LNCAP (cell line): ENCODE results near the gene STT3B.

Source experiments
- TF ChIP-seq, protein P1 (sequence below): fragments of 450-650 bp; IDR thresholded peaks from 2 replicates; pipeline ENCODE4 v1.5.1; 2017; ENCODE audit warnings: mild to moderate bottlenecking

STT3B gene

DNA sequence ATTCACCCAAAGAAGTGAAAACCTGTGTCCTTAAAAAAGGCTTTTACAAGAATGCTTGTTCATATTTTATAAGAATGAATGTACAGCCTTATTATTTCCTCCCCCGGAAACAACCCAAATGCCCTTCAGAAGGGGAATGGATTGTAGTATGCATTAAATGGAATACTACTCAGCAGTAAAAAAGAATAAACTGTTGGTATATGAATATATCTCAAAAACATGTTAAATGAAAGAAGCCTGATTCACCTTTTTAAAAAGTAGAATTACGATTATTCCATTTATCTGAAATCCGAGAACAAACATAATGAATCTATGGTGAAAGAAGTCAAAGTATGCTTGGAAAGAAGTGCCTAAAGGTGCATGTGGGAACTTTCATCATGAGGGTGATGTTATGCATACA, 20.5 kb downstream of the STT3B start:
- TF ChIP-seq, protein P1, sequence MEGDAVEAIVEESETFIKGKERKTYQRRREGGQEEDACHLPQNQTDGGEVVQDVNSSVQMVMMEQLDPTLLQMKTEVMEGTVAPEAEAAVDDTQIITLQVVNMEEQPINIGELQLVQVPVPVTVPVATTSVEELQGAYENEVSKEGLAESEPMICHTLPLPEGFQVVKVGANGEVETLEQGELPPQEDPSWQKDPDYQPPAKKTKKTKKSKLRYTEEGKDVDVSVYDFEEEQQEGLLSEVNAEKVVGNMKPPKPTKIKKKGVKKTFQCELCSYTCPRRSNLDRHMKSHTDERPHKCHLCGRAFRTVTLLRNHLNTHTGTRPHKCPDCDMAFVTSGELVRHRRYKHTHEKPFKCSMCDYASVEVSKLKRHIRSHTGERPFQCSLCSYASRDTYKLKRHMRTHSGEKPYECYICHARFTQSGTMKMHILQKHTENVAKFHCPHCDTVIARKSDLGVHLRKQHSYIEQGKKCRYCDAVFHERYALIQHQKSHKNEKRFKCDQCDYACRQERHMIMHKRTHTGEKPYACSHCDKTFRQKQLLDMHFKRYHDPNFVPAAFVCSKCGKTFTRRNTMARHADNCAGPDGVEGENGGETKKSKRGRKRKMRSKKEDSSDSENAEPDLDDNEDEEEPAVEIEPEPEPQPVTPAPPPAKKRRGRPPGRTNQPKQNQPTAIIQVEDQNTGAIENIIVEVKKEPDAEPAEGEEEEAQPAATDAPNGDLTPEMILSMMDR = no peak

DNA sequence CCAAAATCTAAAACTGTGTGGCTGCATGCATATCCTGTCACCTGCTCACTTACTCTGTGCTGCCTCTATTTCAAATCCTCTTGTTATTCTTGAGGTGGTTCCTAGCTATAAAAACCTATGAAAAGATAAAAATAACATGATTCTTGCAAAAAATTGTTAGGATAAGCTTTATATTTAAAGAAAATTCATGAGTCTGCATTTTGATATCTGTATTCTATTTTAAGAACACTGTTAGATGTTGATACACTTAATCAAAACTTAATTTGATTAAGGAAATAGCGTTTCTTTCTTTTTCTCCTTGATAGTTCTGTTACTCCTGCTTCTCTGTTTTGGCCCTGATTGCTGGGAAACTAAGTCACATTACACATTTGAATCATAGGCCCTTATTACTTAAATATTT, 22.5 kb downstream of the STT3B start:
- TF ChIP-seq, protein P1 = no peak

DNA sequence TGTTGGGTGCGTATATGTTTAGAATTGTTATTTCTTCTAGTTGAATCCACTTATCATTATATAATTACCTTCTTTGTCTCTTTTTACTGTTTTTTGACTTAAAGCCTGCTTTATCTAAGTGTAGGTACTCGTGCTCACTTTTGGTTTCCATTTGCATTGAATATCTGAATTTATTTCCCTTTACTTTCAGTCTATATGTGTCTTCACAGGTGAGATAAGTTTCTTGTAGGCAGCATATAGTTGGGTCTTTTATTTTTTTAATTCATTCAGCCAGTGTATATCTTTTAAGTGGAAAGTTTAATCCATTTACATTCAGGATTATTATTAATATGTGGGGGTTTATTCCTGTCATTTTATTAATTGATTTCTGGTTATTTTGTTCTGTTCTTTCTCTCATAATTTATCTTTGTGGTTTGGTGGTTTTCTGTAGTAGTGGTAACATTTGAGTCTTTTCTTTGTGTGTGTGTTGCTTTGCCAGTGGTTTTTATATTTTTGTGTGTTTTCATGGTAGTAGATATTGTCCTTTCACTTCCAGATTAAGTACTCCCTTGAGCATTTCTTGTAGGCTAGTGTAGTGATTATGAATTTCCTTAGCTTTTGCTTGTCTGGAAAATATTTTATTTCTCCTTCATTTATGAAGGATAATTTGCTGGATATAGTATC, 27.3 kb downstream of the STT3B start:
- TF ChIP-seq, protein P1 = no peak

DNA sequence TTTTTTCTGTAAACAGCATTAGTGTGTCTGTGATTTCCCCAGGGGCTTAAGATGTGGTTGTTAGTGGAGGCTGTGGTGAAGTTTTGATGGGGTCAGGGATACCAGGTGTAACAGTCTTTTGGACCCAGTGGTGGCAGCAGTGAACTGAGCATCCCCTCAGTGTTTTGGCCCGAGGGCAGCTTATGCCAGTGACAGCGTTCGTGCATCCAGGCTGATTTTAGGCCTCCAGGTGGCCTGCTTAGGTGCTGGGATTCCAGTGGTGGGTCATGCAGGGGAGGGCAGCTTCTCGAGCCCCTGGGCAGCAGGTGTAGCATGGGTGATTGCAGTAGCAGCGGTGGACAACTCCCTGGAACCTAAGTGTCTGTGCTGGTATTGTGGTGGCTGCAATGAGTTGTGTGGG, 29.2 kb downstream of the STT3B start:
- TF ChIP-seq, protein P1 = no peak

DNA sequence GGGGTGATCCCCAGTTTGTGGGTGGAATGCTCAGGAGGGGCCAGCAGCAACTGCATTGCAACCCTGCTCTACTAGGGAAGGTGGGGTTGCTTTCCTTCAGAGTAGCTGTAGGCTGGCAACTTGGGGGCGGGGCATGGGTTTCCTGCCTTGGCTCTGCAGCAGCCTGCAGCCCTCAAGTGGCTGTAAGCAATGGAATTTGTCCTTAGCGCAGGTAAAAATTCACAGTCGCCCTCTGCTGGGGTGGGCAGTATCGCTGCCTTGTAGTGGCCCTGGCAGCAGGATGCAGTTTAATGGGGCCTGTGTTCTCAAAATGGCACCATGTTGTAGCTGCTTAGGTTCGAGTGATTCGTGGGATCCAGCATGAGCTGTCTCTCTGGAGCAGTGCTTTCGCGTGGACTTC, 29.8 kb downstream of the STT3B start:
- TF ChIP-seq, protein P1 = no peak; the same call in 1 of the 2 replicates

DNA sequence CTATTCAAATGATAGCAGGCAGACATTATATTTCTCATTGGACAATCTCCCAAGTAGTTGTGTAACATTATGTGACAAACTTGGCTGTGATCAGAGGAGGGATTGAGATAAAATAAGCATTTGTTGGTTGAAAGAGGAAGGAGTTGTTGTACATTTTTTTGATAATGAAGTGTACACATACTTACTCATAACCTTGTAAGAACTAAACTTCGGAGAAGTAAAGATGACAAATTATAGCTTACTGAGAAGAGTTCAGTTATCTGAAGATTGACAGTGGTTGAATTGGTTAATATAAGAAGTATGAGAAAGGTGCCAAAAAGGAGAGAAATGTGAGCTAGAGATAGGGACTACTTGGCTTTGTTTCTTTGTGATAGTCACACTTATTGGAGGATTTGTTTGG, 32.6 kb downstream of the STT3B start:
- TF ChIP-seq, protein P1 = no peak

DNA sequence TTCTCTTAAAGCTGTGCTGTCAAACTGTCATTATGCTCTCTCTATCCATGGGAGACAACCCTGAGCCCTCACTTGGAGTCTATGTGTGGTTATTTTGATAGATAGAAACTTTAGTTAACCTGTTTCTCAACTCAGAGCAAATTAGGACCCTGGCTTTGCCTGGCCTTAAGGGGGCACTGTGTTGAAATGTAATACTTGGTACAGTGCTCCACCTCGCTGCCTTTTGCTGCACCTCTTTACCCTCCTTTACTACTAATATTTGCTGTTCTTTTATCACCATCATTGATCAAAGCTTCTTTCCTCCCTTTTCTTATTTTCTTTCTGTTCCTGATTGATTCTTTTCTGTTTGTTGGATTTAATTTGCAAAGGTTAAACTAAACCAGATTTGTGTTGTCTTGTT, 34.3 kb downstream of the STT3B start:
- TF ChIP-seq, protein P1 = peak; percentile 38; the same call in 1 of the 2 replicates

DNA sequence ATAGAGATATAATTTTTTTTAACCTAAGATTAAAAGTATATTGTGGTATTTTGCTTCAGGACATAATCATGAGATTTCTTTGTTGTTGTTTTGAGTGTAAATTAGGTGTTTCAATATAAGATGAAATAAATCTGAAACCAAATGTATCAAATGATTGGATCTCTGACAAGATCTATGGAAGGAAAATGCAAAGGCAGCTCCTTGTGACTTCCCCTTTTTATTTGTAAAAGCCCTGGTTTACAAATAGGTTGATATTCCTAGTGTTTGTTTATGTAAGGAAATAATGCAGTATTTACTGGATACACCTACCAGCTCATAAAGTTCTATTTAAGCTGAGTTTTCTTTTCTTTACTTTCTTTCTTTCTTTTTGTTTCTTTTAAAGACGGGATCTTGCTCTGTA, 35.9 kb downstream of the STT3B start:
- TF ChIP-seq, protein P1 = no peak
